KMS-11 (cell line): ENCODE data around the gene TCF7.

Experiments
- H2AFZ ChIP-seq: fragments of 200-600 bp; sonication (generic); 2 replicates; pipeline ENCODE4 v1.6.1; 2016; ENCODE audit warnings: antibody characterized with exemption, mixed run types, low read depth
- H3K27ac ChIP-seq: fragments of 200-600 bp; sonication (generic); 2 replicates; pipeline ENCODE4 v1.6.1; 2016; ENCODE audit warnings: mild to moderate bottlenecking, mixed run types
- H3K27me3 ChIP-seq: fragments of 200-600 bp; sonication (generic); 2 replicates; pipeline ENCODE4 v1.6.1; 2017; ENCODE audit warnings: mild to moderate bottlenecking, low read depth, mixed run types, moderate library complexity; ENCODE audit not compliant: insufficient read depth
- H3K36me3 ChIP-seq: fragments of 200-600 bp; sonication (generic); 2 replicates; pipeline ENCODE4 v1.6.1; 2017; ENCODE audit warnings: mild to moderate bottlenecking, mixed run types; ENCODE audit not compliant: insufficient read depth
- H3K4me1 ChIP-seq: fragments of 200-600 bp; sonication (generic); 2 replicates; pipeline ENCODE4 v1.6.1; 2016; ENCODE audit warnings: mild to moderate bottlenecking, low read depth, mixed run types; ENCODE audit not compliant: poor library complexity, severe bottlenecking
- H3K4me2 ChIP-seq: fragments of 200-600 bp; sonication (generic); 2 replicates; pipeline ENCODE4 v1.7.0; 2016; ENCODE audit warnings: mild to moderate bottlenecking, mixed run types
- H3K4me3 ChIP-seq: fragments of 200-600 bp; sonication (generic); IDR thresholded peaks from 2 replicates; pipeline ENCODE4 v1.6.1; 2017; ENCODE audit warnings: low read depth, low read length, mixed read lengths; ENCODE audit not compliant: insufficient read depth
- H3K79me2 ChIP-seq: fragments of 200-600 bp; sonication (generic); 2 replicates; pipeline ENCODE4 v1.6.1; 2016; ENCODE audit warnings: low read depth, mixed run types; ENCODE audit not compliant: insufficient read depth
- H3K9ac ChIP-seq: fragments of 200-600 bp; sonication (generic); 2 replicates; pipeline ENCODE4 v1.6.1; 2016; ENCODE audit warnings: mild to moderate bottlenecking, mixed run types
- H4K20me1 ChIP-seq: fragments of 200-600 bp; sonication (generic); 2 replicates; pipeline ENCODE4 v1.6.1; 2016; ENCODE audit warnings: mild to moderate bottlenecking, mixed run types; ENCODE audit not compliant: insufficient read depth
- TF ChIP-seq, protein P1 (sequence below): fragments of 200-600 bp; sonication (generic); conservative IDR thresholded peaks from 2 replicates; pipeline ENCODE4 v1.6.1; 2017; ENCODE audit warnings: low read depth, mild to moderate bottlenecking, antibody characterized with exemption, low read length, moderate library complexity, mixed read lengths

Gene TCF7

DNA sequence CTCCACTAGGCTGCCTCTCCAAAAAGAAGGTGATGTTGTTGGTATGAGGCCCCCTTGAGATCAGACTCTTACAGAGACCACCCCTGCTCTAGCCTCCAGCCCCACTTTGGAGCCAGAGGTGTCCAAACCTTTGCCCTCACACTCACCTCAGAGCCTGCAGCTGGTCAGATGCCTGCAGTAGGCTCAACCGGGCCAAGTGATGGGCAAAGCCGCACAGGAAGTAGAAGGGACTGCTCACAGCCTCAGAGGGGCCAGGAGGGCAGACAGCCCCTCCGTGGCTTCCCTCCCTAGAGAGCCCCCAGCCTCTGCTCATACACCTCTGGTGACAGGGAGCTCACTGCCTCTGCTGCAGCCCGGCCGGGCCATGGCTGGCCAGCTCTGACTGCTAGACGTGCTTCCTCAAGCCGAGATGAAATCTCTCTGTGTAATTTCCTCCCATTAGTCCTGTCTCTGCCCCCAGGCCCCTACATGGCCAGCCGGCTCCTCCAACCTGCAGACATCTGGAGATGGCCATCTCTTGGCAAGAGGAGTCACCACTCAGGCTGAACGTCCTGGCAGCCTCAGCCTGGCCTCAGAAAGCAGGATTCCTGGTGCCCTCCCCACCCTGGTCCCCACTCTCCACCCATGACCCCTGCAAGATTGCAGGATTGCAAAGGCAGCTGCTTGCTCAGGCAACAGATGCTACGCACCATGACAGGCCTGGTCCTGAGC lies 7.3 kb upstream of the TCF7 start:
- no peaks in the 10 kb centered on the region for H3K4me1 ChIP-seq
- H3K9ac ChIP-seq, result no peak overlapping the region
- no peak overlapping the region for H3K4me2 ChIP-seq
- H3K27me3 ChIP-seq, result no peaks in the 10 kb centered on the region
- TF ChIP-seq, protein P1, sequence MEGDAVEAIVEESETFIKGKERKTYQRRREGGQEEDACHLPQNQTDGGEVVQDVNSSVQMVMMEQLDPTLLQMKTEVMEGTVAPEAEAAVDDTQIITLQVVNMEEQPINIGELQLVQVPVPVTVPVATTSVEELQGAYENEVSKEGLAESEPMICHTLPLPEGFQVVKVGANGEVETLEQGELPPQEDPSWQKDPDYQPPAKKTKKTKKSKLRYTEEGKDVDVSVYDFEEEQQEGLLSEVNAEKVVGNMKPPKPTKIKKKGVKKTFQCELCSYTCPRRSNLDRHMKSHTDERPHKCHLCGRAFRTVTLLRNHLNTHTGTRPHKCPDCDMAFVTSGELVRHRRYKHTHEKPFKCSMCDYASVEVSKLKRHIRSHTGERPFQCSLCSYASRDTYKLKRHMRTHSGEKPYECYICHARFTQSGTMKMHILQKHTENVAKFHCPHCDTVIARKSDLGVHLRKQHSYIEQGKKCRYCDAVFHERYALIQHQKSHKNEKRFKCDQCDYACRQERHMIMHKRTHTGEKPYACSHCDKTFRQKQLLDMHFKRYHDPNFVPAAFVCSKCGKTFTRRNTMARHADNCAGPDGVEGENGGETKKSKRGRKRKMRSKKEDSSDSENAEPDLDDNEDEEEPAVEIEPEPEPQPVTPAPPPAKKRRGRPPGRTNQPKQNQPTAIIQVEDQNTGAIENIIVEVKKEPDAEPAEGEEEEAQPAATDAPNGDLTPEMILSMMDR, result no peak
- H4K20me1 ChIP-seq, result no peaks in the 10 kb centered on the region
- no peaks in the 10 kb centered on the region for H3K36me3 ChIP-seq
- H3K79me2 ChIP-seq, result no peaks in the 10 kb centered on the region
- no peak overlapping the region for H3K4me3 ChIP-seq
- no peak overlapping the region for H3K27ac ChIP-seq
- no peak overlapping the region for H2AFZ ChIP-seq

DNA sequence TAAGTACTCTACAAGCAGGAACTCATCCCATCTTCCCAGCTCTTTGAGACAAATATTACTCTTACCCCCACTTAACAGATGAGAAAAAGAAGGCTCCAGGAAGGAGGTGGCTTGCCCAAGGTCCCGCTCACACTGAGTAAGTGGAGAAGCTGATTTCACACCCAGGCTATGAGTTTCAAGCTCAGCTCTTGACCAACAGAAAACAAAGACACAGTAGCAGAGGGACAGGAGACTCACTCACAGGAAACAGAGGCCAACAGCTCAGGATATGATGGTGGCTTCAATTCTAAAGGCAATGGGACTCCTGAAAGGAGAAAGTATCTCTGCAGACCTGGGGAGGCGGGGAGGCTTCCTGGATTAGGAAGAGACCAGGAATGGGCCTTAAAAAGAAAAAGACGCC lies 6.7 kb upstream of the TCF7 start:
- no peak overlapping the region for H3K4me3 ChIP-seq
- H3K79me2 ChIP-seq, result no peaks in the 10 kb centered on the region
- no peak overlapping the region for H3K4me2 ChIP-seq
- no peak overlapping the region for H2AFZ ChIP-seq
- TF ChIP-seq, protein P1, result no peak
- no peaks in the 10 kb centered on the region; the same call in 1 of the 2 replicates for H3K27me3 ChIP-seq
- no peaks in the 10 kb centered on the region for H3K36me3 ChIP-seq
- no peaks in the 10 kb centered on the region for H4K20me1 ChIP-seq
- no peak overlapping the region for H3K9ac ChIP-seq
- no peaks in the 10 kb centered on the region for H3K4me1 ChIP-seq
- H3K27ac ChIP-seq, result no peak overlapping the region

DNA sequence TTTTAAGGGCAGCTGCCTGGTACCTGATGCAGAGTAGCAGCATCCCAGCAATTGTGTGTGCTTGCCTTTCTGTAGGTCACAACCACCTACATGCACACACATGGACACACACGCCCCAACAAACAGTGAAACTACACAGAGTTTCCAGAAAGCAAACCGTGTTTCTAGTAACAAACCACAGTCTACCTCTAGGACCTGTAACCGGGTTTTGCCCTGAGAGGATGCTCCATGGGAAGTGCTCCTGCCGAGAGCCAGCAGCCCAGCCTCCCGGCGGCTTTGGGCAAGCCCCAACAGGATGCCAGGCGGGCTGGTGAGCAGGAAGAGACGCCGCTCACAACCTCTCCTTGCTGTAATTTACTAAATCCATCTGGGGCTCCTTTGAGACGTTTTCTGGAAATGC lies 4.1 kb upstream of the TCF7 start:
- Histone ChIP-seq H3K4me3 (no peak overlapping the region), H3K9ac (no peak overlapping the region), H4K20me1 (no peaks in the 10 kb centered on the region), H3K27me3 (peaks cover 7% of the 10 kb centered on the region; the same call in 1 of the 2 replicates), H3K4me1 (no peaks in the 10 kb centered on the region), H3K36me3 (no peaks in the 10 kb centered on the region), H2AFZ (no peak overlapping the region), H3K27ac (no peak overlapping the region), H3K4me2 (no peak overlapping the region), H3K79me2 (no peaks in the 10 kb centered on the region)
- TF ChIP-seq, protein P1, result no peak

DNA sequence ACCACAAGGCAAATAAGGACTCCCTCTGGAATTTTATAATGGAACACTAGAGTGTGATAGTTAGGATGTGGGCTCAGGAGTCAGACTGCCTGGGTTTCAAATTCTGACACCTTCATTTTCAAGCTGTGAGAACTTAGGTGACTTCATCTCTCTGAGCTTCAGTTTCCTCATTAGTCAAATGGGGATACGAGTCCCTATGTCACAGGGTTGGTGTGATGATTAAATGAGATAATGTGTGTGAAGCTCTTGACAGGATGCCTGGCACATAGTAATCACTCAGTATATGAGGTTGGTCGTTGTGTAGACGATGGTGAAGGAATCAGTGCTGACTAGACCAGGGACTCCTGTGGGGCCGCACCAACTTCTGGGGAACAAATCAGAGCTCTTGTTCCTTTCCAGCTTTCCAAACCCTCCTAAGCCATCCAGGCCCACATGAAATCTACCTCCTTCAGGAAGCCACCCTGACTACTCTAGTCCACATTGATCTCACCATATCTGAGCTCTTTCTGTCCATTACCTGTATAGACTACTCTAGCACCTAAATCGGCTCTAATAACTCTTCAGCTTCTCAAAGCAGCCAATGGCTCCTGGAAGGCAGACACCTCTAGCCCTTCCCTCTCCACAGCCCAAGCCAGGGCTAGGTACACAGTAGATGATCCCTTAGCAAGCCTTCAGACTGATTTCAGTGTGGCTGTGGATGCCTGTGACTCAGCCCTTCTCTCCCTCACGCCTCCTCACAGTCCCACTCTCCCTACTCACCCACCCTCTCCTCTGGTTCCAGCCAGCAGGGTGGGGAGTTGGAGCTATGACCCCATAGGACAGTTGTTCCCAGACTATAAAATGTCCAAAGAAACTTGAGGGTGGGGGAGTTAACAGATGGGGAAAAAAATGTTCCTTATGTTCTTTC lies 2.5 kb upstream of the TCF7 start:
- no peak overlapping the region for H3K4me3 ChIP-seq
- no peak overlapping the region for H3K9ac ChIP-seq
- H3K79me2 ChIP-seq, result no peaks in the 10 kb centered on the region
- no peak overlapping the region for H3K27ac ChIP-seq
- TF ChIP-seq, protein P1, result no peak
- H3K4me2 ChIP-seq, result no peak overlapping the region
- no peaks in the 10 kb centered on the region for H3K36me3 ChIP-seq
- no peaks in the 10 kb centered on the region for H4K20me1 ChIP-seq
- H2AFZ ChIP-seq, result no peak overlapping the region
- no peaks in the 10 kb centered on the region for H3K4me1 ChIP-seq
- H3K27me3 ChIP-seq, result peaks cover 17% of the 10 kb centered on the region; the same call in 1 of the 2 replicates
